NCI-H345 (cell line): ENCODE results near the gene CSTF1.
A peak's percentile ranks its signal among the peaks of the same experiment; 100 is the strongest.
"Not testable (repeated sequence)": the region's sequence is repeated elsewhere in the genome, so short reads cannot be mapped to it uniquely, and the experiment has no call there.

Experiments
- DNase-seq: peaks from one replicate; lab custom pipeline; 2025; lab: John Stamatoyannopoulos, UW

CSTF1 gene

DNA sequence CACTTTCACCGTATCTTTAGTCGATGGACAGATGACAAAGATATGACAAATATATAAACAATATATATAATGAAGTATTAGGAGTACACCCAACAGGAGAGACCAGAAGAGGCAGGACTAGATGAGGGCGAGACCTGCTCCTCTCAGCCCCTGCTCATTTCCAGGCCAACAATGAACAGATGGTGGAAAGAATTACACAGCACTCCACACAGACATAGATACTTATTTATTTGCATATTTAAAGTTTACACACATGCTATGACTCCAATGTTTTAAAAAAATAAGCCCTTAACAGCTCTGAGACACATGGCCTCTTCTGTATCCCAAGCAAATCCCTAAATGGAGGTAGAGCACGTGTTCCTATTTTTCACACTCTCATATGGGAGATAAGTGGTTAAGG is 23.3 kb upstream of the CSTF1 start:
- no peak for DNase-seq

DNA sequence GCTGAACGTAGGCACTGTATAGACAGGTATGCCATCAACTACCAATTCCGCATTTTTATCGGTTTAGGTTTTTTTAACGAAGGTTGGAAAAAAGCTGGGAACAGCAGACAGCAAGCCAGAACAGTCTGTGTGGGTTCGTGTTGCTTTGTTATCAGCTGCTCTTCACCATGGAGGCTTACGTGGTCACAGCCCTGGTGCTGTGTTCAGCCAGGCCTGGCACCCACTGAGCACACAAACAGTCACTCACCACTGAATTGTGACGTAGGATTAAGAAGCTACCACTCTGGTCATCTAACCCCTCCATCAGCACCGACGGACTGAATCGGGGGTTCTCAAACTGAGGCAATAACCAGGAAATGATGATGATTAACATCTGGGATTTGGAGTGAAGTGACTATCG is 20.5 kb upstream of the CSTF1 start:
- no peak for DNase-seq

DNA sequence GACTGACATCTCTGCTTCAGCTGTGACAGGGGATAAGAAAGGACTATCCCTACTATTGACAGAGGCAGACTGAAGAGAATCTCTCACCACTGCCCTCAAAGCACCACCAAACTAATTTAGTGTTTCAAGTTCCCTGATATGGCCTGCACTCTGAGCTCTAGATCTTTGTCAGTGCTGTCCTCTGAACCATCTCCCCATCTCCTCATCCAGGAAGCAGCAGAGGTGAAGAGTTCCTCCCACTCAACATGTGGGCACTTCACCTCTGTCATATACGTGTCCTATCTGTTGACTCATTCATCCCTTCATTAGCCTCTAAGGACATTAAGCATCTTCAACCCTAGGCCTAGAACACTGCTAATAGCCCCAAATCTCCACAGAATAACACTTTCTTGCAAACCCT is 19.6 kb upstream of the CSTF1 start:
- DNase-seq: no peak

DNA sequence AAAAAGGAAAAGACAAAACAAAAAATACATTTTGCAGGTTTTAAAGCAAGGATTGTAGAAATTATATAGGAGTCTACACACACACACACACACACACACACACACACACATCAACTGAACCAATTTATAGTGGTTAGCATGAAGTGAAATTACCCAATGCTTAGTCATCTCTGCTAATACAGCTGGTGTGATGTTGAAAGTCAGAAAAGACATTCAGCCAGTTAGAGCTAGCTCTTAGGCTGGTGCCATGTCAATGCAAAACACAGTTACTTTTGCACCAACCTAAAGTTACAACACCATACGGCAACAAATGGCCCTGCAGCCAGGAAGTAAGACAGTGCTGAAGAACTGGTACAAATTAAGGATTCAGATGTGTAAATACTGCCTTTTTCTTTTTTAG is 18.5 kb upstream of the CSTF1 start:
- DNase-seq: no peak

DNA sequence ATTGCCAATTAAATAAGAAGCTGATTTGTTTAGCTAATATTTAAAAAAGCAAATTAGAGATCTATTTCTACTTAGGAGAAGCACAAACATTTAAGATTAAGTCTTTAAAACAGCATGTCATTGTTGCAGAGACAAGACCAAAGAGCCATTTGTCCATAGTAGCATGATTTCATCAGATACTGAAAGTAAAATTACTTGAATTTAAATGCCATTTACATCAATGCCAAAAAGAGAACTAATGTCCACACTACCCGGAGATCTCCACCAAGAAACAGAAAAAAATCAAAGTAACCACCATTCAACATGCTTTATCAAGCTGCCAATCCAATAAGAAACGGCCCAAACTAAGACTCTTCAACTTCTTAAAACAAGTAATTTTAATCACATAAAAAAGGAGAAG is 16.1 kb upstream of the CSTF1 start:
- no peak for DNase-seq

DNA sequence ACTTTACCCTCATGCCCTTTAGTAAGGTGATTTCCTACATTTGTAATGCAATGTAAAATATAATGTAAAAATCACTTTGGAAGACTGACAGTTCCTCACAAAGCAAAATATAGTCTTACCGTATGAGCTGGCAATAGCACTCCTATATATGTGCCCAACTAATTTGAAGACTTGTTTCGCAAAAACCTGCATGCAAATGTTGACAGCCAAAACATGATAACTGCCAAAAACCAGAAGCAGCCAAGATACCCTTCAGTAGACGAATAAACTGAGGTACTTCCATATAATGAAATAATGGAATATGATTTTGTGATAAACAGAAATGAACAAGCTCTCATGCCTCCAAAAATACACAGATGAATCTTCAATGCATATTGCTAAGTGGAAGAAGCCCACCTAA is 14.1 kb upstream of the CSTF1 start:
- DNase-seq: no peak

DNA sequence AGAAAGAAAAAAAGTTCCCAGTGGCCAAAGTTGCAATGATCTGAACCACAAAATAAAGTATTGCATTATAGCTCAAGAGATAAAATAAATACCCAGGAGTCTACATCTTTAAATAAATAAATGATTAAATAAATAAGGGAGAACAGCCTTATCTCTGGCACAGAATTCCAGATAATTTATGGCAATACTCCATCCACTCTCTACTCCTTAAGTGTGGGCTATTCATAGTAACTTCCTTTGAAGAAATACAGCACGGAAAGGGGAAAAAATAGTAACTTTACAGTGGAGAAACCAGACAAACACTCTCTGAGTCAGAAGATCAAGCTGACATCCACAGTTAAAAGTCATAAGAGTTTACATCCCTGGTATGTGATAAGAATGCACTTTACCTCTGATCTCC is 12.1 kb upstream of the CSTF1 start:
- DNase-seq: no peak

DNA sequence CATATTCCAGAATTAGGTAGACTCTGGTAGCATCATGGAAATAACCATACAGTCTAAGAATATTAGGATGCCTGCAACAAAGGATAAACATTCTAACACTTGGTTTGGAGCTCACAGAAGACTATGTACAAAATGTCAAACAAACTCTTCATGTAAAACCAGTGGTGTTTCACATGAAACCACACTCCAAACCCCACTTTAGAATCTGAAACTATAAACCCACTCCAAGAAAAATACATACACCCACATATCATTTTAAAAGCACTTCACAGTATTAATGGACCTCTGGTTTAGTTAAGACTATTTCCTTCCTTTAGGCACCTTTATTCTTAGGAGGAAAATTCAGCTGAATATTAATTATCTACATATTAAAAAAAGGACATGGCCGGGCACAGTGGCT is 10.9 kb upstream of the CSTF1 start:
- no peak for DNase-seq

DNA sequence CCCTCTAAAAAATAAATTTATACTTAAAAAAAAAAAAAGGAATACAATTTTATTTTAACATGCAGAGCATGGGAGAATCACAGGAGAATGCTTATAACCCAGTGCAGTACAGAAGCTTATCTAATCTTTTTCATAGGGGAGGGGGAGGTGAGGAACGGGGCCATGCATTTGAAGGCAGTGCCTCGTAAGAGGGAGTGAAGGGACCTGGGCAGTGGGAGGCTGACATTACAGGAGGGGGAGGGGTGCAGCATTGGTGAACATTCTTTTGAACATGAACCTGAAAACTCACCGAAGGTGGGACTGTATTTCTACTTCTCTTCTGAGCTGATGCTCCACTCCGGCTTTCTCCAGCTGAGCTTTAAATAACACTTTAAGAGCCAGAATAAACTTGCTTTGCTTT is 9.7 kb upstream of the CSTF1 start:
- DNase-seq: no peak

DNA sequence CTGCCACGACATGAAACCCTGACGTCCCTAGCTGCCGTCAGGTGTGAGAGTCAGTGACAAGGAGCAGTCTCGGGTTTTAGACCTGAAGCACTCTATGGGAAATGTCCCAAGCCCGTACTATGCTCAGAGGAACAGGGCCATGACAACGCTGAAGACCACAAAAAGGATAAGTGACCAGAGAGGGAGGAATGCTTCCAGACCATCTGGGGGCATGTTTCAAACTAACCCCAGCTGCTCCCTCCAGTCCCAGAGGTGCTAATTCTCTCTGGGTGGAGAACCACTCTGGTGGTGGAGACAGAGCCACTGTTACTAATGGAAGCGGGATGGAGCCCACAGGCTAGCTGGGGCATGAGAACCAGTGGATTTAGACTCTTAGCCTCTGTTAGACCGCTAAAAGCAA is 9.1 kb upstream of the CSTF1 start:
- DNase-seq: no peak

DNA sequence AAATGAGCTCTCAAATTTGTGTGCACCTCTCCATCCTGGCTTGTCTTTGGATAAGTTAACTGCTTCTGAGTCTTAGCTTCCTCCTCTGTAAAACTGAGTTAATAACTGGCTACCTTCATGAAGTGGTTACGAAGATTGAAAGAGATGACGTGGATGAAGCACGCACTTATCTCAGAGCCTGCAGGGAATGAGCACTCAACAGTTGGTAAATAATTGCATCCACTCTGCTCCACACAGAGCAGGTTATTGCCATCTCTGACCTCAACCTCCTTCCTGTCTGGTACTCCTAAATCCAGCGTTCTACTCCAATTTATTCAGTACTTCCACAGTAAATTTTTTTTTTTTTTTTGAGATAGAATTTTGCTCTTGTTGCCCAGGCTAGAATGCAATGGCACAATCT is 7.3 kb upstream of the CSTF1 start:
- no peak for DNase-seq

DNA sequence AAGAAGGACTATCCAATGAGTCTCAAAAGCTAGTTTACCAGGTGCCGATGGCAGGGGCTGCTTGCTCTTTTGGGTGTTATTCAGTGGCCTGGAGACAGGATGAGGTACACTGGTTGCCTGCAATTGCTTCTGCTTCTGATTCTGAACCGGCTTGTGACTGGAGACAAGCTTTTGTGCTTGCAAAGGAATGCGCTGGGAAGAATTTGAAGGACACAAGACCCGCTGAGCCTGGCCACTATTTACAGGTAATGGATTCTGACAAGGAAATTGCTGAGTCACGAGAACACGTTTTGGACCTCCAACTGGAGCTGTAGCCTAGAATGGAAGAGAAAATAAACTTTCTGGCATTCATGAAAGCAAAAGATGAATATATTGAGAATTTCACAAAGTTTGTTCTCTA is 6.2 kb upstream of the CSTF1 start:
- DNase-seq: no peak

DNA sequence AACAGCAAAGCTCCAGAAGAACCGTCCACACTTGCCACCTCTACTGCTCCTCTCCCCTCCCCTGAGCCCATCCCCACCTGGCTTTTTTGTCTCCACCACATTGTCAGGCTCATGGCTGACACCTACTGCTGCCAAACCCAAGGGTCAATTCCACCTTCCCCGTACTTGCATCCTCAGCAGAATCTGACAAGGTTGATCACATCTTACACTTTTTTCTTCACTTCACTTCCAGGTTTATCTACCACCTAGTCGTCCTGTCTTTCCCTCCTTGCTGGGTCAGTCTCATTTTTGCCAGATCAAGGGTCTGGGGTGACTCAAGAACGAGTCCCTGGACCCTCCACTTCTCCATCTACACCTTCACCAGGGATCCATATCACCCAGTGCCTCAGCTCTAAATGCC is 3.6 kb upstream of the CSTF1 start:
- DNase-seq: no peak

DNA sequence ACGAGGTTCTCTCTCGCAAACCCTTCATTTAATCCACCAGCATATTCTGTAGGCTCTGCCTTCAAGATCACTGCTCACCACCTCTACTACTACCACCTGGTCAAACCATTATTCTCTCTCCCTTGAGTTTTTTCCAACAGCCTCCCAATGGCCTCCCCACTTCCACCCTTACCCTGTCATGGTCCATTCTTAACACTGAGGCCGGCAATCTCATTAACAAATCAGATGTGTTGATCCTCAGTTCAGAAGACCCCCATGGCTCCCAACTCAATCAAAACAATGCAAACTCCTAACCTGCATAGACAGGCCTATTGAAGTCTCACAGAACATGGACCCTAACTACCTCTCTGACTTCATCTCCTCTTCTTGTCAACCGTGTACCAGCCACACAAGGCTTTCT is 2.6 kb upstream of the CSTF1 start:
- no peak for DNase-seq

DNA sequence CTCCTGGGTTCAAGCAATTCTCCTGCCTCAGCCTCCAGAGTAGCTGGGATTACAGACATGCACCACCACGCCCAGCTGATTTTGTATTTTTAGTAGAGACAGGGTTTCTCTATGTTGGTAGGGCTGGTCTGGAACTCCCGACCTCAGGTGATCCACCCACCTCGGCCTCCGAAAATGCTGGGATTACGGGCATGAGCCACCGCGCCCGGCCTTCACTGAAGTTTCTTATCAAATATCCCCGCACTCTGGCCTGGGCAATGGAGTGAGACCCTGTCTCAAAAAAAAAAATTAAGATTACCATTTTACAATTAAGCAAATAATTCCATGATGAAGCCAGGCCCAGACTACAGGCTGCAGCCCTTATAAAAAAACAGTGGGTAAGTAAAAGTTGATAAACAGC is 2.0 kb upstream of the CSTF1 start:
- not testable (repeated sequence) for DNase-seq

DNA sequence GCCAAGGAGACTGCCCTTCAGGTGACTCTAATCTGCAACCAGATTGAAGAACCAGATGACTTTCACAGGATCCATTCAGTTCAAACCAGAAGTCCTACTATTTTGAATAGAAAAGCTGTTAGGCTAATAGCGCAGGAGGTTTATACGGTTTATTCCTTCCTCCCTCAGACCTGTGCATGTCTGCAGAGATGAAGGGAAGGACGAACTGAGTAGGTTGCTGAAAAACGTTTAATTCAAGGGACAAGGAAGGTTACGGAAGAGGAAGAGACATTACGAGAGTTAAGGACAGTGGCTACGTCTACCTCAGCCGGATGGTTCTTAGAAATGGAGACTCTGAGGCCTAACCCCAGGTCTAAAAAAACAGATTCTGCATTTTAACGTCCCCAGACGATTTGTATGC is 1.4 kb upstream of the CSTF1 start:
- no peak for DNase-seq

DNA sequence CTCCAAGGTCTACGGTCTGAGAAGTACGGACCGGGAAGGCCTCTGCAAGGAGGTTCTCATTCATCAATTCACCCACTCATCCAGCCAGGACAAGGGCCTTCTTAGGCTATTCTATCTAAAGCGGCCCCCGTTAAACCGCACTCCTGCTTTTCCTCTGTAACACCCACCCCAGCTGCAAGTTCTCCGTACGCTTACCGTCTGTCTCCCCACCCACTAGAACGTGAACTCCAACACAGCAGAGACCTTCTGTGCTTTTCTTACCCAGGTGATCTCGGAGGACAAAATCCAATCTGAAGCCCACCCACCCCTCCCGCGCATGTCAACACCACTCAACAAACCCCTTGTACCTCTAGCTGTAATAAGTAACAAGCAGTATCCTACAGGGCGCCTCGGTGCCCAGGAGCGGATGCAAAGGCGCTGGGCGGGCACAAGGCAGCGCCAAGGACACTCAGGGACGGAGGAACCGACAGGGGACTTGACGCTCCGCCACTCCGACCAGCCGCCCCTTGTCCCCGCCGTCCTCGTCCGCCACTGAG is 781 bp upstream of the CSTF1 start:
- no peak for DNase-seq

DNA sequence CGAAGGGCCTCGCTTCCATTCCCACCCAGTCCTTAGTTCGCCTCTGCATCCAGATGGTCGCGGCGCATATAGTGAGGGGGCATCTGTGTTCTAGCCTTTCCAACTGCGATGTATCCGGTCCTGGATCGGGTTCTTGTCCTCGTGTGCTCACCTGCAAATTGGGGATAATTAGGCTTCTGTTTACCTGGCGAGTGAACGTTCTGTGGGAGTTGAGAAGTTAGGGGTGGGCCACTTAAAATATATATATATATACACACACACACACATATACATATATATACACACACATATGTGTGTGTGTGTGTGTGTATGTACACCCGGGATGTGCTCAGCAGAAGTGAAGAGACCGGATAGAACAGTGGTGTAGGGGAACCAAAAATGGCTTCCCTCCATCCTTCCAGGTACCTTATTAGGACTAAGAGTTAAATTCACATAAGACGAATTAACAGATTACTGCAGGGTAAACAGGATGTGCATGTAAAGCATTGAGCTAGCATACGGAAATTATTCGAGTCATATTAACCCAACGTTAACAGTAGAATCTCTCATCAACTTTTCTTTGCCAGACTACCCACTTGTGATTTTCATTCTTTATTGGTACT is 537 bp downstream of the CSTF1 start:
- peak; percentile 20 for DNase-seq

DNA sequence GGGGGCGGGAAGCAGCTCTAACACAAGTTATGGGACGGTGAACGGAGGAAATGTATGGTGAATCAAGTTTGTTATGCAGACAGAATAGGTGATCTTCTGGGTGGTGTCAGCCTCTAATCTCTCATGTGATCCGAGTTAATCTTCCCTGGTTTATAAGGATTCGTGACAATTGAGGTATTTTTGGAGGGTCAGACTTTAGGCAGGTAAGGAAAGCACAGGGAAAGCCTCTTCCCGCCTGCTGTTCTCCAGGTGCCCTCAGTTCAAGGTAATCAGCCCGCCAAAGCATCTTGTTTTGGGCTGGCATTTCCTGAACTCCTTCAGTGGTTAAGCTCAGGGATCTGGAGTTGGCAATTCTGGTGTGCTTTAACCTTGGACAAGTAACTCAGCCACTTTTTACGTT is 1.2 kb downstream of the CSTF1 start:
- no peak for DNase-seq

DNA sequence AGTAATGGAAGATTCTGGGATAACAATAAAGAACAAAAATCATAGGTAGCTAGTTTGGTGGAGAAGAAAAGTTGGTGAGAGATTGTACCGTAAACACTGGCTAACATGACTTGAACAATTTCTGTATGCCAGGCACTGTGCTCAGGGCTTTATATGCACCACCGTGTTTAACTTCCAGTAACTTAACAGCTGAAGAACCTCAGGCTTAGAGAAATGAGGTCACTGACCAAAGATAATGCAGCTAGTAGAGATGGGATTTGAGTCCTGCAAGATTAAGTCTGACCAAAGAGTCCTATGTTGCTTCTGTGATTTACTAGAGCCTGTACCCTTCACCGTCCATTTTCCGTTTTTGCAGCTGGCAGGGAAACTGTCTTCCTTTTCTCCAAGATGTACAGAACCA is 2.7 kb downstream of the CSTF1 start:
- no peak for DNase-seq

DNA sequence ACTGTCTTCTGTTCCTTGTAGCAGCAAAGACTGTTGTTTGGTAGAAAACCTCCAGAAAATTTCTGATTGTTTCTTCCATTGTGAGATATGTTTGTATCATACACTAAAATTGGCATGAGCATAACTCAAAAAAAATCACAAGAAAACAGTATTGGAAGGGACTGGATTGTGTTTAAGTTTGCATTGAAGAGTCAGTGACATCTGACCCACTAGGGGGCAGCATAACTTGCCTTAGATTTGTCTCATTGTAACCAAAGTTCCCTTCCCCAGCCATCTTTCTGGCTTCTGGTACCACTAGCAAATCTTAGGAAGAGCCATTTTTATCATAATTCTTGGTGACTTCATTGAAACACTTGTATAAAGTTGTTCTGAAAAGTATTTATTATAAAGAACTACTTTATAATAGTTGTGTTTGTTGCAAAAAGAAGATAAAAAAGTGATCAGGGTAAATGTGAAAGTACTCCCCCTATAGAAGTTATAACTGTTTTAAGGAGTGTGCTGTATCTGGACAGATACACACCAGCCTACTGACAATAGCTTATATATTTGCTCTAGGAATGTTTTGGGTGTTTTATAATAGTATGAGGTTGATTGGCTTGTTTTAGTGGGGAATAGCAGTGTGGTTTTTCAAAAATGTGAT is 7.7 kb downstream of the CSTF1 start:
- peak; percentile 55 for DNase-seq

DNA sequence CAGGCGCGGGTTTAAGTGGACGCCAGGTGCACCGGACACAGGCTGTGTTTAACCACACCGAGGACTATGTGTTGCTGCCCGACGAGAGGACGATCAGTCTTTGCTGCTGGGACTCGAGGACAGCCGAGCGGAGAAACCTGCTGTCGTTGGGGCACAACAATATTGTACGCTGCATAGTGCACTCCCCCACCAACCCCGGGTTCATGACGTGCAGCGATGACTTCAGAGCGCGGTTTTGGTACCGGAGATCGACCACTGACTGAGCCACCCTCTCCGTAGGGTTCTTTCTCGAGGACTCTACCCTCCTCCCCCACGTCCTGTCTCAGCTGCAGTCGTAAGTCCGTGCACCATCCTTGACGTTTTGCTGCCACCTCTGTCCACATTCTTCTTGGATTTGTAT is 11.0 kb downstream of the CSTF1 start:
- DNase-seq: no peak

DNA sequence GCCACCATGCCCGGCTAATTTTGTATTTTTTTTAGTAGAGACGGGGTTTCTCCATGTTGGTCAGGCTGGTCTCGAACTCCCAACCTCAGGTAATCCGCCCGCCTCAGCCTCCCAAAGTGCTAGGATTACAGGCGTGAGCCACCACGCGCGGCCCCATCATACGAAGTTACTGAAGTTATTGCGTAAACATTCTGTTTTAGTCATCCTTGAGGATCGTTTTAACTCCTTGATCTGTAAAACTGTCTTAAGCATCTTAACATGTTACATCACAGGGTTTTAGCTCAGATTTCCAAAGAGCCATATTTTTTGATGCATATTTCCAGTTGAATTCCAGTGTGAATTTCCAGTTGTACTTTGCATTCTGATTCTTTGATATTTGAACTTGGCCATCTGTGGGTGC is 12.9 kb downstream of the CSTF1 start:
- not testable (repeated sequence) for DNase-seq

DNA sequence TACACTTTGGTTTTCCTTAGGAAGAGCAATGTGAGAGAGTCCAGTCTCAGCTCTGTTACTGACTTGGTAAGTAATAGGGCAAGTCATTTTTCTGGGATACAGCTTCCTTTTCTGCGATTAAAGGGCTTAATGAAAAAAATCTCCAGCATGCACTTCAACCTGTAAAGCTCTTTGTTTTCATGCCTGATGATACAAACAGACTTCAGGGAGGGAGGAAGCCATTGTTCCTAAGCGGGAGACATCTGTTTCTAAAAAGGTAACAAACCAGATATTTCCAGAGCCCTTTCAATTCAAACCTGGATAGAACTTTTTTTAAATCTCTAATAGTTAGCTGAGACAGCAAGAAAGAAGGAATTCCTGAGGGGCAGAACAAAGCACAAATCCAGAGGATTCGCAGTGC is 14.5 kb downstream of the CSTF1 start:
- no peak for DNase-seq
